Hepatocyte (in vitro differentiated cells): ENCODE data around the gene KLHL21. TPM values are rescaled to one million over a fixed set of nuclear protein-coding genes. Genes with fewer than 3 reads are reported as not detected.
A peak's percentile ranks its signal among the peaks of the same experiment; 100 is the strongest.

Experiments used
- DNase-seq: peaks from one replicate; pipeline ENCODE4 v3.0.0-alpha.2; 2016; ENCODE audit warnings: low spot score
- H2AFZ ChIP-seq: fragments of 200-600 bp; sonication (generic); 2 replicates; pipeline ENCODE4 v1.6.0; 2016; ENCODE audit warnings: antibody characterized with exemption, mild to moderate bottlenecking
- H3K27ac ChIP-seq: fragments of 200-600 bp; sonication (generic); 2 replicates; pipeline ENCODE4 v1.5.1; 2016; ENCODE audit warnings: mild to moderate bottlenecking
- H3K27me3 ChIP-seq: fragments of 200-600 bp; sonication (generic); 2 replicates; pipeline ENCODE4 v1.6.1; 2016
- H3K36me3 ChIP-seq: fragments of 200-600 bp; sonication (generic); replicated peaks from 2 replicates; pipeline ENCODE4 v1.5.1; 2016; ENCODE audit warnings: low read depth; ENCODE audit not compliant: insufficient read depth
- H3K4me1 ChIP-seq: fragments of 200-600 bp; sonication (generic); 2 replicates; pipeline ENCODE4 v1.5.1; 2016; ENCODE audit warnings: mild to moderate bottlenecking, moderate library complexity; ENCODE audit not compliant: insufficient read depth
- H3K4me2 ChIP-seq: fragments of 200-600 bp; sonication (generic); 2 replicates; pipeline ENCODE4 v1.6.0; 2016
- H3K4me3 ChIP-seq: fragments of 200-600 bp; sonication (generic); 2 replicates; pipeline ENCODE4 v1.5.1; 2016; ENCODE audit warnings: mild to moderate bottlenecking
- H3K79me2 ChIP-seq: fragments of 200-600 bp; sonication (generic); 2 replicates; pipeline ENCODE4 v1.6.0; 2017; ENCODE audit warnings: mild to moderate bottlenecking
- H3K9me2 ChIP-seq: fragments of 200-600 bp; sonication (generic); replicated peaks from 2 replicates; pipeline ENCODE4 v1.6.0; 2017; ENCODE audit warnings: mild to moderate bottlenecking; ENCODE audit not compliant: insufficient read depth
- H3K9me3 ChIP-seq: fragments of 200-600 bp; sonication (generic); 2 replicates; pipeline ENCODE4 v1.5.1; 2016; ENCODE audit warnings: low read depth, mild to moderate bottlenecking
- H4K20me1 ChIP-seq: fragments of 200-600 bp; sonication (generic); 2 replicates; pipeline ENCODE4 v1.6.0; 2016; ENCODE audit warnings: mild to moderate bottlenecking; ENCODE audit not compliant: insufficient read depth, poor library complexity, severe bottlenecking
- EZH2 ChIP-seq: fragments of 200-600 bp; sonication (generic); IDR thresholded peaks from 2 replicates; pipeline ENCODE4 v1.6.1; 2016; ENCODE audit warnings: antibody characterized with exemption, mild to moderate bottlenecking, borderline replicate concordance
- EZH2phosphoT487 ChIP-seq: fragments of 200-600 bp; sonication (generic); IDR thresholded peaks from one replicate; pipeline ENCODE4 v1.6.1; 2018; ENCODE audit warnings: antibody characterized with exemption, mild to moderate bottlenecking, low read depth, moderate library complexity; ENCODE audit not compliant: unreplicated experiment, severe bottlenecking
- WGBS: methylation state at CpG from one replicate; pipeline ENCODE4 v1.1.6; 2016; ENCODE audit warnings: low lambda C conversion rate; ENCODE audit errors: missing lambda C conversion rate; 5-methylcytosine and 5-hydroxymethylcytosine counted together
- polyA plus RNA-seq: library from polyadenylated mRNA; unstranded; fragments of >200 nt; fragmentation: Nextera tagmentation; extraction: Ambion mirVana; gene quantifications from 2 replicates; pipeline ENCODE4 v1.2.1, GENCODE V29; 2016
- total RNA-seq: library from RNA; depleted of rRNA; stranded (reverse); fragments of >200 nt; gene quantifications from 2 replicates; pipeline ENCODE4 v1.2.3, GENCODE V29; 2014
- TF ChIP-seq, protein P1 (sequence below): fragments of 200-600 bp; sonication (generic); IDR thresholded peaks from 2 replicates; pipeline ENCODE4 v1.5.1; 2016; ENCODE audit warnings: antibody characterized with exemption, mild to moderate bottlenecking; ENCODE audit not compliant: poor library complexity

Gene KLHL21, protein sequence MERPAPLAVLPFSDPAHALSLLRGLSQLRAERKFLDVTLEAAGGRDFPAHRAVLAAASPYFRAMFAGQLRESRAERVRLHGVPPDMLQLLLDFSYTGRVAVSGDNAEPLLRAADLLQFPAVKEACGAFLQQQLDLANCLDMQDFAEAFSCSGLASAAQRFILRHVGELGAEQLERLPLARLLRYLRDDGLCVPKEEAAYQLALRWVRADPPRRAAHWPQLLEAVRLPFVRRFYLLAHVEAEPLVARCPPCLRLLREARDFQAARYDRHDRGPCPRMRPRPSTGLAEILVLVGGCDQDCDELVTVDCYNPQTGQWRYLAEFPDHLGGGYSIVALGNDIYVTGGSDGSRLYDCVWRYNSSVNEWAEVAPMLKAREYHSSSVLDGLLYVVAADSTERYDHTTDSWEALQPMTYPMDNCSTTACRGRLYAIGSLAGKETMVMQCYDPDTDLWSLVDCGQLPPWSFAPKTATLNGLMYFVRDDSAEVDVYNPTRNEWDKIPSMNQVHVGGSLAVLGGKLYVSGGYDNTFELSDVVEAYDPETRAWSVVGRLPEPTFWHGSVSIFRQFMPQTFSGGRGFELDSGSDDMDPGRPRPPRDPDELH
- total RNA-seq (17.7 and 20.6 TPM in 2 replicates), polyA plus RNA-seq (16.7 and 20.0 TPM in 2 replicates)

DNA sequence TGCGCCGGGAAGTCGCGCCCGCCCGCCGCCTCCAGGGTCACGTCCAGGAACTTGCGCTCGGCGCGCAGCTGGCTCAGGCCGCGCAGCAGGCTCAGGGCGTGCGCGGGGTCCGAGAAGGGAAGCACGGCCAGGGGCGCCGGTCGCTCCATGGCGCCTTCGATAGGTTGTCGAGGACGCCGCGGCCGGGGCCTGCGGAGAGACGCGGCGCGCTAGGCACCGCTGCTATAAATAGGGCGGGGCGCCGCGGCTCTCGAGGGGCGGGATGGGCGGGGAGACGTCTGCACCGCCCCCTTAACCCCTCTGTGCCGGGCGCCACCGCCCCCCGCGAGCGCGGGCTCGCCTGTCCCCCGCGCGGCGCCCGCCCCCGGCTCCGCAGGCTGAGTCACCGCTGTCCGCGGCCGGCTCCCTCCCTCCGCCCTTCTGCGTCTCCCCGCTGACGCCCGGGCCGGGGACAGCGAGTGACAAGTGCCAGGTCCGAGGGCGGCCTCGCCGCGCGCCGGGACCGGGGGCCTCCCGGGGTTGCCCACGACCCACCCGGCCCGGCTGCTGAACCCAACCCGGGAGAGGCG lies at the start of gene KLHL21:
TSS of gene KLHL21 (minus strand) at position 201 of the 569 bp plus-strand sequence. CDS start at position 149, 52 bp downstream.
- DNase-seq, result peak; percentile 97
- peak within 1 kb of the TSS; percentile 88 for H3K4me2 ChIP-seq
- H3K4me1 ChIP-seq, result peaks cover 33% of the 10 kb centered on the region
- peaks cover 24% of the 10 kb centered on the region for H4K20me1 ChIP-seq
- H3K36me3 ChIP-seq, result no peaks in the 10 kb centered on the region
- H3K27me3 ChIP-seq, result no peaks in the 10 kb centered on the region
- H2AFZ ChIP-seq, result peak within 1 kb of the TSS; percentile 86
- no peaks in the 10 kb centered on the region for H3K9me2 ChIP-seq
- H3K79me2 ChIP-seq, result peaks cover 48% of the 10 kb centered on the region
- H3K4me3 ChIP-seq, result peak within 1 kb of the TSS; percentile 95
- H3K27ac ChIP-seq, result peak within 1 kb of the TSS; percentile 100
- under 1% methylated on average over 33 of the region's 84 CpGs for WGBS
- TF ChIP-seq EZH2 (no peak), EZH2phosphoT487 (no peak)
- TF ChIP-seq, protein P1, sequence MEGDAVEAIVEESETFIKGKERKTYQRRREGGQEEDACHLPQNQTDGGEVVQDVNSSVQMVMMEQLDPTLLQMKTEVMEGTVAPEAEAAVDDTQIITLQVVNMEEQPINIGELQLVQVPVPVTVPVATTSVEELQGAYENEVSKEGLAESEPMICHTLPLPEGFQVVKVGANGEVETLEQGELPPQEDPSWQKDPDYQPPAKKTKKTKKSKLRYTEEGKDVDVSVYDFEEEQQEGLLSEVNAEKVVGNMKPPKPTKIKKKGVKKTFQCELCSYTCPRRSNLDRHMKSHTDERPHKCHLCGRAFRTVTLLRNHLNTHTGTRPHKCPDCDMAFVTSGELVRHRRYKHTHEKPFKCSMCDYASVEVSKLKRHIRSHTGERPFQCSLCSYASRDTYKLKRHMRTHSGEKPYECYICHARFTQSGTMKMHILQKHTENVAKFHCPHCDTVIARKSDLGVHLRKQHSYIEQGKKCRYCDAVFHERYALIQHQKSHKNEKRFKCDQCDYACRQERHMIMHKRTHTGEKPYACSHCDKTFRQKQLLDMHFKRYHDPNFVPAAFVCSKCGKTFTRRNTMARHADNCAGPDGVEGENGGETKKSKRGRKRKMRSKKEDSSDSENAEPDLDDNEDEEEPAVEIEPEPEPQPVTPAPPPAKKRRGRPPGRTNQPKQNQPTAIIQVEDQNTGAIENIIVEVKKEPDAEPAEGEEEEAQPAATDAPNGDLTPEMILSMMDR, result no peak
- H3K9me3 ChIP-seq, result no peaks in the 10 kb centered on the region

DNA sequence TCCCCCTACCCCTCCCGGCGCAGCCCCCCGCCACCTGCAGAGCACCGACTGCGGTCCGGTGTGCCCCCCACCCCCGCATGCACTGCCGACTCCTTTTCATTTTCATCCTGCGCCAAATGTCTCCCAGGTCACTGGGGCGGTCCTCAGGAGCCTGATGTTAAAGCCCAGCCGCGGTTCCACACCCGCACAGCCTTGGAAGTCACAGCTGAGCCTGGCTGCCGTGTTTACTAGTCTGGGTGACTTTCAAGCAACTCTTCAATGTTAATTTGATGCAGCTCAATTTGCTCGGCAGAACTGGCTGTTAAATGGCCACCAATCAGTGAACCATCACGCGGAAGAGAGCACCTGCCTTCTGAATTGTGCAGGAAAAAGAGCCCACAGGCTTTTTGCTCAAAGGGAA lies 49.2 kb upstream of the KLHL21 start:
- Histone ChIP-seq H3K4me1 (no peaks in the 10 kb centered on the region), H3K27me3 (no peaks in the 10 kb centered on the region), H2AFZ (no peak overlapping the region), H3K9me2 (no peaks in the 10 kb centered on the region), H3K36me3 (no peaks in the 10 kb centered on the region), H3K9me3 (no peaks in the 10 kb centered on the region), H3K27ac (no peak overlapping the region), H4K20me1 (no peaks in the 10 kb centered on the region), H3K4me2 (no peak overlapping the region), H3K4me3 (no peak overlapping the region), H3K79me2 (no peaks in the 10 kb centered on the region)
- DNase-seq, result no peak
- TF ChIP-seq, protein P1, result no peak
- TF ChIP-seq EZH2, result no peak
- TF ChIP-seq EZH2phosphoT487, result no peak
- 97% methylated on average over 9 of the region's 17 CpGs for WGBS

DNA sequence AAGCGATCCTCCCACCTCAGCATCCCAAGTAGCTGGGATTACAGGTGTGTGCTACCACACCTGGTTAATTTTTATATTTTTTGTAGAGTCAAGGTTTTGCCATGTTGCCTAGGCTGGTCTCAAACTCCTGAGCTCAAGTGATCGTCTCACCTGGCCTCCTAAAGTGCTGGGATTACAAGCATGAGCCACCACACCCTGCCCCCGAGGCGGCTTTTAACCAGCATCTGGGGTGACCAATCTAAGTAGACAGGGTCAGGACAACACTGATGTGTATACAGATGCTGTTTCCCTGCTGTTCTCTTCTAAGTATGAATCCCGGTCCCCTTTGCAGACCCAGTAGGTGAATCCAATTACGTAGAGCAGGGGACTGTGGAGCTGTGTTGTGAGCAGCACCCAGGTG lies 45.9 kb upstream of the KLHL21 start:
- no peak for DNase-seq
- no peak overlapping the region for H3K4me2 ChIP-seq
- no peak overlapping the region for H2AFZ ChIP-seq
- H3K4me3 ChIP-seq, result no peak overlapping the region
- WGBS, result 93% methylated on average over 6 of the region's 6 CpGs
- H3K27ac ChIP-seq, result no peak overlapping the region
- H3K27me3 ChIP-seq, result no peaks in the 10 kb centered on the region
- H3K79me2 ChIP-seq, result no peaks in the 10 kb centered on the region
- no peaks in the 10 kb centered on the region for H4K20me1 ChIP-seq
- H3K9me2 ChIP-seq, result no peaks in the 10 kb centered on the region
- no peaks in the 10 kb centered on the region for H3K36me3 ChIP-seq
- H3K4me1 ChIP-seq, result no peaks in the 10 kb centered on the region
- TF ChIP-seq EZH2phosphoT487, result no peak
- TF ChIP-seq, protein P1, result no peak
- no peak for TF ChIP-seq EZH2
- no peaks in the 10 kb centered on the region for H3K9me3 ChIP-seq
